HepG2 (cell line): ENCODE data around the gene PTGR2. TPM values are rescaled to one million over a fixed set of nuclear protein-coding genes. Genes with fewer than 3 reads are reported as not detected.

ENCODE experiments used
- ATAC-seq: fragments of 200-7000 bp; cut with Tn5 transposase; 3 replicates; pipeline ENCODE4 v1.9.1; 2020; ENCODE audit warnings: mild to moderate bottlenecking, moderate library complexity
- BruUV-seq: library from RNA; stranded (reverse); fragments of 400-500 nt; replicated peaks from 2 replicates; lab custom pipeline; 2021; lab: Mats Ljungman, UMichigan
- CTCF ChIA-PET: fragments of 300-600 bp; formaldehyde crosslinking; extraction: SDS; loops from one replicate; lab custom pipeline; 2021; ENCODE audit warnings: low total read pairs, inconsistent platforms, low intra/inter-chr PET ratio; lab: Yijun Ruan, JAX
- POLR2A ChIA-PET: fragments of 350-600 bp; sonication (Branson Sonifier 250); formaldehyde crosslinking; loops from one replicate; lab custom pipeline; 2020; ENCODE audit warnings: antibody characterized with exemption, inconsistent platforms; lab: Yijun Ruan, JAX
- DNase-seq: peaks from one replicate; pipeline ENCODE4 v3.0.0-alpha.2; 2015; ENCODE audit warnings: low spot score
- FAIRE-seq: peaks from 3 replicates; lab custom pipeline; 2011; peaks lifted over from hg19 to GRCh38; lab: Jason Lieb, UNC
- H2AFZ ChIP-seq: one replicate; pipeline ENCODE4 v1.6.1; 2011; ENCODE audit warnings: low read length, inconsistent platforms
- H3K27ac ChIP-seq: fragments of 300-600 bp; 3 replicates; pipeline ENCODE4 v1.8.0; 2011; ENCODE audit warnings: mixed run types, mild to moderate bottlenecking, mixed read lengths, low read length, inconsistent platforms; ENCODE audit not compliant: insufficient read depth; ENCODE audit errors: extremely low read length
- H3K27me3 ChIP-seq, 2 experiments: fragments of 200-600 bp in 1 of 2; 2 replicates in 1 of 2; 3 replicates in 1 of 2; pipeline versions ENCODE4 v1.6.0 to v1.8.0; 2011; ENCODE audit warnings: low read length in 2 of 2, mild to moderate bottlenecking in 2 of 2, moderate library complexity in 2 of 2, inconsistent platforms in 1 of 2; ENCODE audit not compliant: insufficient read depth in 2 of 2, control insufficient read depth in 1 of 2
- H3K36me3 ChIP-seq, 2 experiments: fragments of 200-600 bp in 1 of 2; replicated peaks in 1 of 2; 2 replicates in 1 of 2; 3 replicates in 1 of 2; pipeline versions ENCODE4 v1.5.1 to v1.8.0; 2011; ENCODE audit warnings: low read length in 2 of 2, inconsistent platforms in 1 of 2; ENCODE audit not compliant: insufficient read depth in 2 of 2, control insufficient read depth in 1 of 2
- H3K4me1 ChIP-seq: 2 replicates; pipeline ENCODE4 v1.5.1; 2012; ENCODE audit warnings: low read length, inconsistent platforms; ENCODE audit not compliant: insufficient read depth
- H3K4me2 ChIP-seq: 2 replicates; pipeline ENCODE4 v1.6.0; 2011; ENCODE audit warnings: low read depth, low read length, inconsistent platforms
- H3K4me3 ChIP-seq, 3 experiments: fragments of 200-600 bp in 1 of 3; sonication (generic), shearing (Covaris generic) in 1 of 3; replicated peaks in 1 of 3; 2 replicates each; pipeline ENCODE4 v1.5.1; 2011 to 2016; ENCODE audit warnings: low read length in 3 of 3, inconsistent platforms in 2 of 3, low read depth in 2 of 3, mild to moderate bottlenecking in 2 of 3, control low read depth in 1 of 3, mixed read lengths in 1 of 3; ENCODE audit not compliant: insufficient read depth in 1 of 3
- H3K79me2 ChIP-seq: one replicate; pipeline ENCODE4 v1.6.1; 2011; ENCODE audit warnings: low read length, inconsistent platforms; ENCODE audit not compliant: insufficient read depth
- H3K9ac ChIP-seq: 2 replicates; pipeline ENCODE4 v1.6.0; 2011; ENCODE audit warnings: mild to moderate bottlenecking, low read depth, low read length, inconsistent platforms; ENCODE audit not compliant: insufficient read depth
- H3K9me3 ChIP-seq: 2 replicates; pipeline ENCODE4 v1.5.1; 2012; ENCODE audit warnings: mild to moderate bottlenecking, low read length
- H4K20me1 ChIP-seq: 2 replicates; pipeline ENCODE4 v1.6.0; 2011; ENCODE audit warnings: inconsistent platforms, mild to moderate bottlenecking, low read length, moderate library complexity; ENCODE audit not compliant: insufficient read depth
- GRHL1 ChIP-seq: sonication (generic); formaldehyde crosslinking; conservative IDR thresholded peaks from 2 replicates; pipeline ENCODE4 v1.8.0; 2022; ENCODE audit warnings: missing genetic modification reagents
- NFYB ChIP-seq: sonication (generic); formaldehyde crosslinking; IDR thresholded peaks from 2 replicates; pipeline ENCODE4 v1.4.0; 2020; ENCODE audit warnings: missing genetic modification reagents
- POGZ ChIP-seq: sonication (generic); formaldehyde crosslinking; IDR thresholded peaks from 2 replicates; pipeline ENCODE4 v1.4.0; 2020; ENCODE audit warnings: mild to moderate bottlenecking, missing genetic modification reagents
- SETDB1 ChIP-seq: sonication (generic); formaldehyde crosslinking; IDR thresholded peaks from 2 replicates; pipeline ENCODE4 v1.5.1; 2020; ENCODE audit warnings: missing genetic modification reagents, mild to moderate bottlenecking, borderline replicate concordance
- TCF12 ChIP-seq, 2 experiments: fragments of 450-650 bp in 1 of 2; sonication (generic) in 1 of 2; formaldehyde crosslinking in 1 of 2; IDR thresholded peaks; 2 replicates each; pipeline versions ENCODE4 v1.6.1 to v1.8.0; 2017 to 2022; ENCODE audit warnings: antibody characterized with exemption in 1 of 2, mild to moderate bottlenecking in 1 of 2, missing genetic modification reagents in 1 of 2, moderate library complexity in 1 of 2
- ZKSCAN1 ChIP-seq: fragments of 150-350 bp; IDR thresholded peaks from 2 replicates; pipeline ENCODE4 v1.6.1; 2014; ENCODE audit warnings: low read length
- ZNF317 ChIP-seq: sonication (generic); formaldehyde crosslinking; IDR thresholded peaks from 2 replicates; pipeline ENCODE4 v1.5.0; 2020; ENCODE audit warnings: mild to moderate bottlenecking, missing genetic modification reagents
- ZNF691 ChIP-seq: sonication (generic); formaldehyde crosslinking; IDR thresholded peaks from 2 replicates; pipeline ENCODE4 v1.4.0; 2020; ENCODE audit warnings: missing genetic modification reagents, low read depth, mild to moderate bottlenecking, borderline replicate concordance
- WGBS: methylation state at CpG from one replicate; pipeline ENCODE4 v1.1.6; 2017; ENCODE audit warnings: low lambda C conversion rate; 5-methylcytosine and 5-hydroxymethylcytosine counted together
- in situ Hi-C: cut with HindIII; loops from 2 replicates; pipeline ENCODE4 v1.10.0; 2017; ENCODE audit warnings: low pct_unique_long_range_greater_than_20kb; ENCODE audit not compliant: extremely low pct_ligation_motif_present
- intact Hi-C: fragments of 100-400 bp; cut with micrococcal nuclease; formaldehyde crosslinking; loops from one replicate; pipeline ENCODE4 v1.10.0; 2022; ENCODE audit not compliant: unreplicated experiment
- polyA plus RNA-seq, 8 experiments: library from polyadenylated mRNA; depleted of rRNA in 3 of 8; stranded (reverse) in 7 of 8; unstranded in 1 of 8; fragments of >200 nt; fragmentation: Illumina TruSeq in 4 of 8; extraction: Trizol in 4 of 8; gene quantifications; 2 replicates each; pipeline versions ENCODE4 v1.2.1 to v1.2.3, GENCODE V29; 2011 to 2016; ENCODE audit warnings: low read depth in 4 of 8, missing spikeins in 1 of 8, mixed read lengths in 1 of 8; ENCODE audit not compliant: insufficient read depth in 1 of 8
- total RNA-seq, 5 experiments: library from RNA; depleted of rRNA; stranded (reverse); fragments of >200 nt; fragmentation: Illumina TruSeq; extraction: Trizol; gene quantifications; 2 replicates each; pipeline ENCODE4 v1.2.3, GENCODE V29; 2016; ENCODE audit warnings: low read depth in 1 of 5

Gene PTGR2
- total and polyA plus RNA-seq, 2 of the 13 experiments (the other 11 are each of a cell fraction or from before 2014, with no cell fraction given) = 3.0 to 4.3 TPM

GRCh38 chr14:73816393-73816816 lies 35.2 kb upstream of the PTGR2 start:
- Histone ChIP-seq H4K20me1 (no peaks in the 10 kb centered on the region), H3K4me3 (no peak overlapping the region), H3K9me3 (no peaks in the 10 kb centered on the region), H3K4me1 (no peaks in the 10 kb centered on the region), H2AFZ (no peak overlapping the region), H3K27ac (no peak overlapping the region), H3K36me3 (no peaks in the 10 kb centered on the region), H3K4me2 (no peak overlapping the region), H3K9ac (no peak overlapping the region), H3K27me3 (no peaks in the 10 kb centered on the region; a peak in 1 of 5 replicates), H3K79me2 (no peaks in the 10 kb centered on the region)
- no TSS peak for BruUV-seq
- FAIRE-seq (peak; percentile 8), ATAC-seq (no peak), DNase-seq (no peak)
- TF ChIP-seq POGZ (no peak), ZNF317 (peak; percentile 80)
- ChIA-PET CTCF (no interaction called here), POLR2A (interaction anchor here (1.1 to 1.9 kb wide), 3 partner anchors 14 to 56 kb away, joined by 3 to 9 read pairs (median 3); a partner anchor contains a TSS)
- WGBS = 65% methylated on average over 4 of the region's 4 CpGs
- in situ Hi-C loops (no loop called here), intact Hi-C loops (no loop called here)

GRCh38 chr14:73817020-73817655 lies 34.5 kb upstream of the PTGR2 start:
- no TSS peak for BruUV-seq
- DNase-seq = no peak
- intact Hi-C loops = no loop called here
- no peaks in the 10 kb centered on the region; a peak in 1 of 5 replicates for H3K27me3 ChIP-seq
- no peaks in the 10 kb centered on the region for H3K79me2 ChIP-seq
- WGBS = 60% methylated on average over 7 of the region's 7 CpGs
- in situ Hi-C loops = no loop called here
- H3K27ac ChIP-seq = no peak overlapping the region
- POLR2A ChIA-PET = interaction anchor here (1.1 to 1.9 kb wide), 2 partner anchors 21 to 57 kb away, joined by 3 to 9 read pairs; a partner anchor contains a TSS
- no peak for FAIRE-seq
- no peak overlapping the region for H3K4me3 ChIP-seq
- no peaks in the 10 kb centered on the region for H3K9me3 ChIP-seq
- H3K4me1 ChIP-seq = no peaks in the 10 kb centered on the region
- H4K20me1 ChIP-seq = no peaks in the 10 kb centered on the region
- CTCF ChIA-PET = no interaction called here
- TF ChIP-seq TCF12 (IDR thresholded peaks at IDR 0.05) = no peak
- TF ChIP-seq TCF12 (CRISPR knock-in tag; IDR thresholded peaks at IDR 0.05) = no peak
- TF ChIP-seq ZNF691 (CRISPR knock-in tag) = no peak
- no peak for TF ChIP-seq NFYB (CRISPR knock-in tag)
- no peak for TF ChIP-seq GRHL1
- 0 out of 2 replicates have a peak, but pooled peaks have one; percentile 30 for TF ChIP-seq ZKSCAN1
- TF ChIP-seq SETDB1 (CRISPR knock-in tag) = no peak
- TF ChIP-seq, all 625 proteins: peak for 1
- no peak overlapping the region for H2AFZ ChIP-seq
- H3K9ac ChIP-seq = no peak overlapping the region
- no peaks in the 10 kb centered on the region for H3K36me3 ChIP-seq
- no peak for ATAC-seq
- H3K4me2 ChIP-seq = no peak overlapping the region
